Left cardiac atrium (tissue), 4 donors: ENCODE measurements around the gene FAM81B. TPM values are rescaled to one million over a fixed set of nuclear protein-coding genes. Genes with fewer than 3 reads are reported as not detected.

Source experiments
- ATAC-seq, 2 donors: fragments of 200-7000 bp; cut with Tn5 transposase; one replicate each; pipeline ENCODE4 v1.9.1; 2020; ENCODE audit warnings: mild to moderate bottlenecking in 2 of 2, moderate library complexity in 2 of 2
- DNase-seq: peaks from one replicate; pipeline ENCODE4 v3.0.0-alpha.2; 2020
- intact Hi-C, 2 donors: fragments of 100-400 bp; cut with DNase I; formaldehyde crosslinking; loops; one replicate each; pipeline versions ENCODE4 v1.14.1 to v1.15.1; 2022 to 2023
- total RNA-seq, 2 donors: library from RNA; stranded (reverse); fragmentation: NEBNext Ultra II Directional; extraction: Animal tissue kit (Norgen Biotek cat#: 25700); gene quantifications; one replicate each; pipeline ENCODE4 v1.2.1, GENCODE V29; 2021
- donor health status: DM: no; HTN: yes; CAD: no.
- donor health status: DM: no; HTN: yes; CAD: no; lungs with severe emphysema.
- donor health status: DM: yes; HTN: yes; CAD: no.
- donor health status: Dilated cardiomyopathy.

FAM81B gene
- total RNA-seq, 2 donors from 2014 or later: 8.6 to 16.4 TPM

- no peak for ATAC-seq
- DNase-seq: no peak
- intact Hi-C loops: no loop called here
Measured at GRCh38 chr5:95446560-95447221, 55.5 kb downstream of the FAM81B start.

- DNase-seq (no peak), ATAC-seq (no peak)
- intact Hi-C loops: no loop called here
Measured at GRCh38 chr5:95447961-95448360, 56.8 kb downstream of the FAM81B start.

DNA sequence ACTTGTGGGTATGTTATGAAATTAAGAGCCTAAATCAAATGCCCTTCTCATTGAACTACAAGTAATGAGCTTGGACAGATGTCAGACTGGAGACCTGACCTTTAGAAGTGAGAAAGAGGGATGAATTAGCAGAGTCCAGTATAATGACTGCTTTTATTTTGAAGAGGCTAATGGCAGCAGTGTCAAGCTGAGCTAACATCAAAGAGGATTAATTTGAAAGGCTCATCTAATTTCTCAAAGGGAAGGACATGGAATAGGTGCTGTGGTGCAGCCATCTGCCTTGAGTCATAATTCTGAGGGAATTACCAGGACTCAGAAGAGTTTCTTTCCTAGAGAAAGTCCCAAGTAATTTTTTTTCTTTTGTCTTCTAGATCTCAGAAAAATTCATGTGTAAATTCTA, 57.6 kb downstream of the FAM81B start:
- intact Hi-C loops: no loop called here

GRCh38 chr5:95449460-95449859, 58.3 kb downstream of the FAM81B start:
- intact Hi-C loops: no loop called here
- no peak for ATAC-seq
- DNase-seq: no peak

More for the DNA sequence above, 57.6 kb downstream of the FAM81B start:
- ATAC-seq (no peak), DNase-seq (no peak)

DNA sequence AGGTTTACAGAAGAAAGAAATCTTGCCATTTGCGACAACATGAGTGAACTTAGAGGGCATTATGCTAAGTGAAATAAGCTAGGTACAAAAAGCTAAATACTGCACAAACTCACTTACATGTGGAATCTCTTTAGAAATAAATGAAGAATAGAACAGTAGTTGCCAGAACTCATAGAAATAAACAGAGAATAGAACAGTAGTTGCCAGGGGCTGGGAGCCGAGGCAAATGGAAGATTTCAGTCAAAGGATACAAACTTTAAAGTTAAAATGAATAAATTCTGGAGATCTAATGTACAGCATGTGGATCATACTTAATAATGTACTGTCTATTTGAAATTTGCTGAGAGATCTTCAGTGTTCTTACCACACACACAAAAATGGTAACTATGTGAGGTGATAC, 63.4 kb downstream of the FAM81B start:
- intact Hi-C loops: no loop called here
- no peak for ATAC-seq
- DNase-seq: no peak

DNA sequence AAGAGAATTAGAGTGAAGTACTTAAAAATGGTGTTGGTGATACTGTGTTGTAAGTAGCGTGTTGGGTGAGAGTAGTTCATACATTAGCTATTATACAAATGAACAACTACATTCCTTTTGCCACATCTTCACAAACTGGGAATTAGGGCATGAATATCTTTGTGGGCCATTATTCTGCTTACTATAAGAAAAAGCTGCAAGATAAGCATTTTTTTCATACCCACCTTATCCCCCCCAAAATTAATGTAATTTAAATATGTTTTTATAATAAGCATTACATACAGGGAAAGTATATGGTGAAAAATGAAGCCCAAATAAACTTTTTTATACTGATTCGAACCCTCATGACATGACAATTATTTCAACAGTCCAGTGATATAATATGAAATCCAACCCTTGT, 69.5 kb downstream of the FAM81B start:
- no peak for ATAC-seq
- no peak for DNase-seq
- intact Hi-C loops: no loop called here

- intact Hi-C loops: no loop called here
- ATAC-seq: no peak
- DNase-seq: no peak
Measured at GRCh38 chr5:95471487-95471886, 80.3 kb downstream of the FAM81B start.

DNA sequence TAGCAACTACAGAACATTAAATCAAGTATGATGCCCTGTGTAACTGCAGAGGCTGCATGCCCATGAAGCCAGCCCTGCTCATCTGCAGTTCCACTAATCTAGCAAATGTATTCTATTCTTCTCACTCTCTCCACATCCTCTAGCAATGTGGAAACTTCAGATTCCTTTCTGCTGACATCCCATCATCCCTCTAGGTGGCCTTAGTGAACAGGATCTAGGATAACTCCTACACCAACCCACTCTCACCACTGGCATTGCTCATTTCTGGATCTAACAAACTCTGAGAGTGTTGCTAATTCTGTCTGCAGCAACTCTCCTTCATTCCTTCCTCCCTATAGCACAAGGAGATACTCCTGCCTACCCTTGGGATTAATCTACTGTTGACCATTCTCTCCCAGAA, 80.8 kb downstream of the FAM81B start:
- ATAC-seq (no peak), DNase-seq (no peak)
- intact Hi-C loops: no loop called here

DNA sequence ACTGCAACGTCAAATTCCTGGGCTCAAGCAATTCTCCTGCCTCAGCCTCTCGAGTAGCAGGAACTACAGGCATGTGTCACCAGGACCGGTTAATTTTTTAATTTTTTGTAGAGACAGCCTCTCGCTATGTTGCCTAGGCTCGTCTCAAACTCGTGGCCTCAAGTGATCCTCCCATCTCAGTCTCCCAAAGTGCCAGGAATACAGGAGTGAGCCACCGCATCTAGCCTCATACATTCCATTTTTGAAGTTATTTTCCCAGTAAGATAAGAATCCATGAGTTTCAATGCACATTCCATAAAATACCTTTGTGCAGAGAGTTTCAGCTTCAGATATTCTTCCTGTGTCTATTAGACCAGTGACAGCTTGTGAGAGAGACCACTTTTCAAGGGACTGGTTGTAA, 93.3 kb downstream of the FAM81B start:
- intact Hi-C loops: no loop called here
- DNase-seq: no peak
- no peak for ATAC-seq

GRCh38 chr5:95486191-95486590, 95.0 kb downstream of the FAM81B start:
- intact Hi-C loops: no loop called here
- no peak for ATAC-seq
- no peak for DNase-seq

GRCh38 chr5:95487880-95488279, 96.7 kb downstream of the FAM81B start:
- ATAC-seq: no peak
- intact Hi-C loops: no loop called here

More at GRCh38 chr5:95487880-95488279, 96.7 kb downstream of the FAM81B start:
- no peak for DNase-seq

Other genes with a start within 250 kb of the FAM81B start
- 10 to 100 TPM; 13.4 to 16.1 TPM for gene MCTP1, start 106.3 kb upstream of the FAM81B start, total RNA-seq
- gene SKIC3, start 163.6 kb downstream of the FAM81B start, total RNA-seq: 10 to 100 TPM; 54.6 to 56.7 TPM
- 1 to 10 TPM; 2.3 to 3.9 TPM for gene ARSK, start 163.7 kb downstream of the FAM81B start, total RNA-seq
- gene GPR150, start 228.7 kb downstream of the FAM81B start, total RNA-seq: under 1 TPM in 1 of 2 donors, not detected in 1; 0.10 TPM